Natural killer cell treated with Interleukin-12 subunit alpha and Interleukin-12 subunit beta and Interleukin-15 and Interleukin-18, amount 100 ng/mL, for 72 hours (primary cell): Measurements from ENCODE around the gene RALGPS1. TPM values are rescaled to one million over a fixed set of nuclear protein-coding genes. Genes with fewer than 3 reads are reported as not detected.

ENCODE experiments used
- ATAC-seq, 2 donors: fragments of 150-1000 bp; cut with Tn5 transposase in 1 of 2; sonication (Bioruptor Pico), chemical (Tn5 transposase) in 1 of 2; 2 replicates each; pipeline ENCODE4 v1.10.0; 2021
- DNase-seq: peaks from one replicate; pipeline ENCODE4 v3.0.0; 2022; ENCODE audit warnings: low spot score
- H3K27ac Mint-ChIP-seq, 2 donors: 1 replicate in 1 of 2; 2 replicates in 1 of 2; pipeline ENCODE4 v1.8.0; 2022; ENCODE audit warnings: mixed read lengths in 2 of 2, mild to moderate bottlenecking in 1 of 2, moderate library complexity in 1 of 2
- H3K27me3 Mint-ChIP-seq, 2 donors: 1 replicate in 1 of 2; 2 replicates in 1 of 2; pipeline ENCODE4 v1.8.0; 2022; ENCODE audit warnings: mixed read lengths in 2 of 2
- H3K36me3 Mint-ChIP-seq: one replicate; pipeline ENCODE4 v1.8.0; 2022; ENCODE audit warnings: mixed read lengths
- H3K4me1 Mint-ChIP-seq, 2 donors: 1 replicate in 1 of 2; 2 replicates in 1 of 2; pipeline ENCODE4 v1.8.0; 2022; ENCODE audit warnings: low read depth in 2 of 2, mixed read lengths in 2 of 2, mild to moderate bottlenecking in 1 of 2
- H3K4me3 Mint-ChIP-seq: one replicate; pipeline ENCODE4 v1.8.0; 2022; ENCODE audit warnings: mixed read lengths
- H3K9me3 Mint-ChIP-seq: 2 replicates; pipeline ENCODE4 v1.8.0; 2022; ENCODE audit warnings: mixed read lengths
- total RNA-seq, 2 donors: library from RNA; stranded (reverse); gene quantifications; one replicate each; pipeline ENCODE4 v1.2.3, GENCODE V29; 2022

RALGPS1 gene
- total RNA-seq, 2 donors from 2014 or later = 4.4 to 7.0 TPM

DNA sequence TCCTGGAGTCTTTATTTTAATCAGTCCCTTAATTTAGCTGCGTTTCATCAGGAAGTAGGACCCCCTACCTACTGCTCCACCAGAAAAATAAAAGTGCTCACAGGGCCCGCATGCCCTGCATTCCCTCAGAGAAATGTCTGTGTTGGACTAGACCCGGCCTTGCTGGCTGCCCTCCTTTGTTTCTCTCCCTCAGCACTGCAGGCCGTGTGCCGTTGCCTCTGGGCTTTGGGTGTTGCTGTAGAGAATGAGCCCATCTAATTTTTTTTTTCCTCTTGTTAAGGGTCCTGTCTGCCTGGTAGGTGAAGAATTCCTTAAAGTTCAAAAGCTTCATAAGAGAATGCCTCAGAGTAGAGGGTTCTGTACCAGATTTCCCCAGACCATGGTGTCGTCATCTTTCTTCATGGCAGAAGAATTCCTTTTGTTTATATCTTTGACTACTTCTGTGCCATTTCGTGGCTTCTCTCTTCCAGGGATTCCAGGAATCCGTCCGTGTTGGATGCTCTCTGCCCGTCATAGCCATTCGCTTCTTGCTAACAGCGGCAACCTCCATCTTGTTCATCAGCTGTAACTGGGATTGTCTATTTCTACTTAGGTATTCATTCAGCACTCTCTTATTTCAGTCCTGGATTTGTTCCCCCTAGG lies 257.6 kb downstream of the RALGPS1 start:
- DNase-seq (no peak), ATAC-seq (no peak)
- H3K4me1 Mint-ChIP-seq = no peaks in the 10 kb centered on the region
- H3K4me3 Mint-ChIP-seq = no peak overlapping the region
- H3K36me3 Mint-ChIP-seq = no peaks in the 10 kb centered on the region
- H3K9me3 Mint-ChIP-seq = no peaks in the 10 kb centered on the region
- no peak overlapping the region for H3K27ac Mint-ChIP-seq
- no peaks in the 10 kb centered on the region for H3K27me3 Mint-ChIP-seq

GRCh38 chr9:127173063-127173462 lies 258.5 kb downstream of the RALGPS1 start:
- Mint-ChIP-seq H3K4me3 (no peak overlapping the region), H3K27me3 (no peaks in the 10 kb centered on the region), H3K27ac (no peak overlapping the region), H3K4me1 (no peaks in the 10 kb centered on the region), H3K9me3 (no peaks in the 10 kb centered on the region), H3K36me3 (no peaks in the 10 kb centered on the region)
- ATAC-seq = no peak
- no peak for DNase-seq

DNA sequence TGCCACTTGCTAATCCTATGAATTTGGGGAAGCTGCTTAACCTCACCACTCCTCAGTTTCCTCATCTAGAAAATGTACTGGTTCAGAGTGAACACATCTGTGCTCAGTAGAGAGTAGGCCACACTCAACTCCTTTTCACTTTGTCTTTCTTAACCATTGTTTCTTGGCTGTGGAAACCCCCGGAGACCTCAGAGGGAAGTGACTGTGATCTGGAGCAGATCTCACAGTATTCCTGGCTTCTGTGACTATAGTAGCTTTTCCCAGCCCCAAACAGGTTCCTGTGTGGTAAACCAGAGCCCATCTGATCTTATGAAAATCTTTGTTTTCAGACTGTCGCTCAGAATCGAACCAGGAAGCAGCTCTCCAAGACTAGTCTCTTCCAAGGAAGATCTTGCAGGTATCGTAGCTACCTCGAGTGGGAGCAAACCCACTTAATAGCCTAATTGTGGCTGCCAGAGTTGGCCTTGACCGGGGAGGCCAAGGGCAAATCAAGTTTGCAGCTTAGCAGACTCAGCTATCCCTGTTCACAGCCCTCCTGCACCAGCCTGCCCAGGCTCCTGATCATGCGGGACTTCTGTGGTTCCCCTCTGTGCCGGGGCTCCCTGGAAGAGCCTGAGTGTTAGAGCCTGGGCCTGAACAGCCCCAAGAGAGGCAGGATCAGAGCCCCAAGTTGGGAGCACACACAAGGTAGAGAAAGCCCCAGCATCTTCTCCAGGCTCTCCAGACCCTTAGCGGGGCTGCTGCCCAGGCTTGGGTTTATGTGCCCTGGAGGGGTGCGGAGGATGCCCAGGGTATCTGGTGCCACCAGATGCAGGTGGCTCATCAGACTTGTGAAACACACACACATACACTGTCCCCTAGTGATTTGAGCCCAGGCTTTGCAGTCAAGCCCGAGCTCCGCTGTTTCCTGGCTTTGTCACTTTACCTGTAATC lies 260.1 kb downstream of the RALGPS1 start:
- no peak for DNase-seq
- ATAC-seq = no peak
- Mint-ChIP-seq H3K4me1 (no peaks in the 10 kb centered on the region), H3K4me3 (no peak overlapping the region), H3K27me3 (no peaks in the 10 kb centered on the region), H3K9me3 (no peaks in the 10 kb centered on the region), H3K36me3 (no peaks in the 10 kb centered on the region), H3K27ac (no peak overlapping the region)

DNA sequence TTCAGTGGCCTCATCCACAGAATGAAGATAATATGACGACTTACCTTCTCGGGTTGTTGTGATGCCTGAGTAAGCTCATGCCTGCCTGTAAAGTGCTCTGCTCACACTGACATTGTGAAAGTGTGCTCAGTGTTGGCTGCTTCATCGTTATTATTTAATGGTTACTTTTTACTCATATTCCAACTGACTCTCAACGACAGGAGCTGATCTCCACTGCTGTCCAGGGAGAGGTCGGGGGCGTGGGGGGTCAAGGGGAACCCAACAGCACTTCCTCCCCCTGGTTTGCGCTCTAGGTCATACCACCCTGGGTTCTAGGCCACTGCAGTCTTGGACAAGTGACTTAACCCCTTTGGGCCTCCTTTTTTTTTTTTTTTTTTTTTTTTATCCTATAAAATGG lies 260.7 kb downstream of the RALGPS1 start:
- no peak for ATAC-seq
- no peak overlapping the region for H3K4me3 Mint-ChIP-seq
- no peaks in the 10 kb centered on the region for H3K36me3 Mint-ChIP-seq
- H3K27ac Mint-ChIP-seq = no peak overlapping the region
- H3K27me3 Mint-ChIP-seq = no peaks in the 10 kb centered on the region
- no peaks in the 10 kb centered on the region for H3K4me1 Mint-ChIP-seq
- no peak for DNase-seq
- H3K9me3 Mint-ChIP-seq = no peaks in the 10 kb centered on the region

DNA sequence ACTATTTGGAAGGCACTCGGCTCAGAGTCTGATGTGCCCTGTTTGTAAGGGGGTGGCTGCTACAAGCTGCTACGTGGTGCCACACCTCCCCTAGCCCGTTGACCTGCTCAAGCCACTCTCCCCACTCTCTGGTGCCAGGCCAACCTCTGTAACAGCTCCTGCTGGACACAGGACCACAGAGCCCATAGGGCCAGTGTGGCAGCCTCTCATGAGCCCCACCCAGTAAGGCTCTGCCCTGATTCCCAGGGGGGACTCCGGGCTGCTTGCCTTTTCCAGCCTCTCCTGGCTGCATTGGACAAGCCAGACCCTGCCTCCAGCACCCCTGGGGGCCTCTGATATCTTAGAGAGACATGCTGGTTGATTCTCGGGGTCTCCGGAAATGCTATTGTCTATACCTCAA lies 261.2 kb downstream of the RALGPS1 start:
- H3K4me1 Mint-ChIP-seq = no peaks in the 10 kb centered on the region
- H3K27me3 Mint-ChIP-seq = no peaks in the 10 kb centered on the region
- ATAC-seq (no peak), DNase-seq (no peak)
- H3K36me3 Mint-ChIP-seq = no peaks in the 10 kb centered on the region
- H3K4me3 Mint-ChIP-seq = no peak overlapping the region
- no peaks in the 10 kb centered on the region for H3K9me3 Mint-ChIP-seq
- H3K27ac Mint-ChIP-seq = no peak overlapping the region

DNA sequence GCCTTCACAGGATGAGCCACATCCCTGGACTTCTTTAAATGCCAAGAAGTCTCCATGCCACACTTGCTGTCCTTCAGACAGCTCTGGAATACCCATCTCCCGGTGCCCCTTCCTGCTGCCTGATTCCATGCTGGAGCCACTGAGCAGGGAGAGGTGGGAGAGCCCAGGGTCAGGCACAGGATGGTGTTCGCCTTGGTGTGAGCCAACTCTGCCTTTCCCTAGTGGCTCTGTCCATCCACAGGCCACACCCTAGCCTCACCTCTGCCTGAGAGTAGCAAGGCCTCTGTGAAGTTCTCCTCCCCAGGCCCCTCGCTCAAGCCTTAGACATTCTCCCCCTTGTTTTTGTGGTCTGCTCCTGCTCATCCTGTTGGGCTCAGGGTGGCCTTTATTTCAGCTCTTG lies 262.0 kb downstream of the RALGPS1 start:
- DNase-seq (no peak), ATAC-seq (no peak)
- H3K27ac Mint-ChIP-seq = no peak overlapping the region
- H3K36me3 Mint-ChIP-seq = no peaks in the 10 kb centered on the region
- no peaks in the 10 kb centered on the region for H3K4me1 Mint-ChIP-seq
- no peaks in the 10 kb centered on the region for H3K27me3 Mint-ChIP-seq
- H3K4me3 Mint-ChIP-seq = no peak overlapping the region
- no peaks in the 10 kb centered on the region for H3K9me3 Mint-ChIP-seq

DNA sequence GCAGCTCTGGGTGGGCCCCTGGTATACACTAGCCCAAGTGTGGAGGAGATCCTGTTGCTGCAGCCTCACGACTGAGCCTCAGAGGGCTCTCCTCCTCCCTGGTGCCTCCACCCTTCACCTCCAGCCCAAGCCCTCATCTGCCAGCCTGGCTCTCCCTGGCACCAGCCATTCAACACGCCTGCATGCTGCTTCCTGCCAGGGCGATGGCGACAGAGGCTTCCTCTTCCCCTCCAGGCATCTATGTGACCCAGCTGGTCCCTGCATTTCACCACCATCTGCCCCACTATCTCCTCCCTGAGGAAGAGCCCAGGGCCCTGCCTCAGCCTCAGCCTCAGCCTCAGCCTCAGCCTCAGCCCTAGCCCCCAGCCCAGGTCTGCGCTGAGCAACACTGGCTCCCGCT lies 262.6 kb downstream of the RALGPS1 start:
- Mint-ChIP-seq H3K27me3 (no peaks in the 10 kb centered on the region), H3K27ac (no peak overlapping the region)
- ATAC-seq = peak in 1 of 2 donors; percentile 40

GRCh38 chr9:127177665-127178265 lies 263.2 kb downstream of the RALGPS1 start:
- Mint-ChIP-seq H3K36me3 (no peaks in the 10 kb centered on the region), H3K9me3 (no peaks in the 10 kb centered on the region), H3K27me3 (no peaks in the 10 kb centered on the region), H3K4me1 (no peaks in the 10 kb centered on the region), H3K4me3 (no peak overlapping the region), H3K27ac (no peak overlapping the region)
- DNase-seq = no peak
- peak in 1 of 2 donors; percentile 7 for ATAC-seq

More for the DNA sequence above, 262.6 kb downstream of the RALGPS1 start:
- Mint-ChIP-seq H3K36me3 (no peaks in the 10 kb centered on the region), H3K4me3 (no peak overlapping the region), H3K4me1 (no peaks in the 10 kb centered on the region), H3K9me3 (no peaks in the 10 kb centered on the region)
- no peak for DNase-seq

- Mint-ChIP-seq H3K27me3 (no peaks in the 10 kb centered on the region), H3K36me3 (no peaks in the 10 kb centered on the region), H3K4me1 (no peaks in the 10 kb centered on the region), H3K9me3 (no peaks in the 10 kb centered on the region), H3K27ac (no peak overlapping the region), H3K4me3 (no peak overlapping the region)
- no peak for DNase-seq
- ATAC-seq = no peak
These were observed 264.4 kb downstream of the RALGPS1 start for GRCh38 chr9:127178686-127179632.

DNA sequence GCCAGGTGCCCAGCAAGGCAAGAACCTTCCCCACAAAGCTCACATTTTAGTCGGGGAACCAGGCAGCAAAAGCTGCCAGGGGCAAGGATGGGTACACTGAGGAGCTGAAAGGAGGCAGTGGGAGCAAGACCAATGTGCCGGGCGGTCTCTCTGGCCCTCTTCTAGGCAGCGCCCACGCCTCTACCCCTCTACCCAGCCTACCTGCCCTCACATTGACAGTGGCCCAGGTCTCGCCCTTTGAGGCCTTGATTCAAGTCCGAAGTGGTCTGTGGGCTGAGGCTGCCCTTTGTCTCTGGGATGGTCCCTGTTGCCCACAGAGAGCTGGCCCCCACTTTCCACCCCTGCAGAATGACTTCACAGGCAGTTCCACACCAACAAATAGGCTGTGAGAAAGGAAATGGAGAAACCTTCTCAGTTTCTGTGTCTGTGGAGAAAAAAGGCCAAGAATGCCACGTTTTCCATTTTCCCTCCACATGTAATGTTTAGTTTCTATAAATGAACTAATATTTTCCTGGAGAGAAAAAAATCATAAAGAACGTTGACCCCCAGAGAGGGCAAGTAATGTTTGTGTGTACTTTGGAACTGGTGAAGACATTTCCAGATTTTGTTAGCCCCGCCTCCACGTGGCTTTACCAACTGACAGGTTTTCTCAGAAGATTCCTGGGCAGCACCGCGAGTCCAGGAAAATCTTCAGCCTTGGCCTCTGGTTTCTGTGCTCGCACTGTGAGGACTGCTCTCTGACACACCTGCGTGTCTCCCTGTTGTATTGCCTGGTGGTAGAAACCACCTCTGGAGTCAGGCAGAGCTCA lies 265.3 kb downstream of the RALGPS1 start:
- ATAC-seq = no peak
- Mint-ChIP-seq H3K4me3 (no peak overlapping the region), H3K36me3 (no peaks in the 10 kb centered on the region), H3K4me1 (no peaks in the 10 kb centered on the region), H3K9me3 (no peaks in the 10 kb centered on the region), H3K27ac (no peak overlapping the region), H3K27me3 (no peaks in the 10 kb centered on the region)
- DNase-seq = no peak

- no peaks in the 10 kb centered on the region for H3K36me3 Mint-ChIP-seq
- no peaks in the 10 kb centered on the region for H3K9me3 Mint-ChIP-seq
- H3K27ac Mint-ChIP-seq = no peak overlapping the region
- no peak overlapping the region for H3K4me3 Mint-ChIP-seq
- no peaks in the 10 kb centered on the region for H3K4me1 Mint-ChIP-seq
- ATAC-seq (no peak), DNase-seq (no peak)
- no peaks in the 10 kb centered on the region for H3K27me3 Mint-ChIP-seq
These were observed 266.1 kb downstream of the RALGPS1 start for GRCh38 chr9:127180457-127181314.

DNA sequence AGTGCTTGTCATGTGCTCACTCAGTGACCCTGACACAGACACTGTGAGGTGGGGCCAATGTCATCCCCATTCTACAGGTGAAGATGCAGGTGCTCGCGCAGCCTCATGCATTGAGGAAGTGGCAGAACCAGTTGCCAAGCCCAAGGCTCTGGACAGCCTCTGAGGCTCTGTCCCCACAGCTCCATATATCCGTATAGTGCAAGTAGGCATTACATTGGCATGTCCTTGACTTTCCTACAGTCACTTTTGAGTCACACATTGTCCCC lies 266.7 kb downstream of the RALGPS1 start:
- no peak for DNase-seq
- Mint-ChIP-seq H3K9me3 (no peaks in the 10 kb centered on the region), H3K4me1 (no peaks in the 10 kb centered on the region), H3K27ac (no peak overlapping the region), H3K4me3 (no peak overlapping the region), H3K36me3 (no peaks in the 10 kb centered on the region), H3K27me3 (no peaks in the 10 kb centered on the region)
- ATAC-seq = peak in 1 of 2 donors; percentile 21
